Hepatocyte (in vitro differentiated cells): ENCODE measurements around the gene C1orf52. TPM values are rescaled to one million over a fixed set of nuclear protein-coding genes. Genes with fewer than 3 reads are reported as not detected.

Experiments
- DNase-seq: peaks from one replicate; pipeline ENCODE4 v3.0.0-alpha.2; 2016; ENCODE audit warnings: low spot score
- H2AFZ ChIP-seq: fragments of 200-600 bp; sonication (generic); 2 replicates; pipeline ENCODE4 v1.6.0; 2016; ENCODE audit warnings: antibody characterized with exemption, mild to moderate bottlenecking
- H3K27ac ChIP-seq: fragments of 200-600 bp; sonication (generic); 2 replicates; pipeline ENCODE4 v1.5.1; 2016; ENCODE audit warnings: mild to moderate bottlenecking
- H3K27me3 ChIP-seq: fragments of 200-600 bp; sonication (generic); 2 replicates; pipeline ENCODE4 v1.6.1; 2016
- H3K36me3 ChIP-seq: fragments of 200-600 bp; sonication (generic); replicated peaks from 2 replicates; pipeline ENCODE4 v1.5.1; 2016; ENCODE audit warnings: low read depth; ENCODE audit not compliant: insufficient read depth
- H3K4me1 ChIP-seq: fragments of 200-600 bp; sonication (generic); 2 replicates; pipeline ENCODE4 v1.5.1; 2016; ENCODE audit warnings: mild to moderate bottlenecking, moderate library complexity; ENCODE audit not compliant: insufficient read depth
- H3K4me2 ChIP-seq: fragments of 200-600 bp; sonication (generic); 2 replicates; pipeline ENCODE4 v1.6.0; 2016
- H3K4me3 ChIP-seq: fragments of 200-600 bp; sonication (generic); 2 replicates; pipeline ENCODE4 v1.5.1; 2016; ENCODE audit warnings: mild to moderate bottlenecking
- H3K79me2 ChIP-seq: fragments of 200-600 bp; sonication (generic); 2 replicates; pipeline ENCODE4 v1.6.0; 2017; ENCODE audit warnings: mild to moderate bottlenecking
- H3K9me2 ChIP-seq: fragments of 200-600 bp; sonication (generic); replicated peaks from 2 replicates; pipeline ENCODE4 v1.6.0; 2017; ENCODE audit warnings: mild to moderate bottlenecking; ENCODE audit not compliant: insufficient read depth
- H3K9me3 ChIP-seq: fragments of 200-600 bp; sonication (generic); 2 replicates; pipeline ENCODE4 v1.5.1; 2016; ENCODE audit warnings: low read depth, mild to moderate bottlenecking
- H4K20me1 ChIP-seq: fragments of 200-600 bp; sonication (generic); 2 replicates; pipeline ENCODE4 v1.6.0; 2016; ENCODE audit warnings: mild to moderate bottlenecking; ENCODE audit not compliant: insufficient read depth, poor library complexity, severe bottlenecking
- CTCF ChIP-seq: fragments of 200-600 bp; sonication (generic); IDR thresholded peaks from 2 replicates; pipeline ENCODE4 v1.5.1; 2016; ENCODE audit warnings: antibody characterized with exemption, mild to moderate bottlenecking; ENCODE audit not compliant: poor library complexity
- EZH2 ChIP-seq: fragments of 200-600 bp; sonication (generic); IDR thresholded peaks from 2 replicates; pipeline ENCODE4 v1.6.1; 2016; ENCODE audit warnings: antibody characterized with exemption, mild to moderate bottlenecking, borderline replicate concordance
- EZH2phosphoT487 ChIP-seq: fragments of 200-600 bp; sonication (generic); IDR thresholded peaks from one replicate; pipeline ENCODE4 v1.6.1; 2018; ENCODE audit warnings: antibody characterized with exemption, mild to moderate bottlenecking, low read depth, moderate library complexity; ENCODE audit not compliant: unreplicated experiment, severe bottlenecking
- WGBS: methylation state at CpG from one replicate; pipeline ENCODE4 v1.1.6; 2016; ENCODE audit warnings: low lambda C conversion rate; ENCODE audit errors: missing lambda C conversion rate; 5-methylcytosine and 5-hydroxymethylcytosine counted together
- polyA plus RNA-seq: library from polyadenylated mRNA; unstranded; fragments of >200 nt; fragmentation: Nextera tagmentation; extraction: Ambion mirVana; gene quantifications from 2 replicates; pipeline ENCODE4 v1.2.1, GENCODE V29; 2016
- total RNA-seq: library from RNA; depleted of rRNA; stranded (reverse); fragments of >200 nt; gene quantifications from 2 replicates; pipeline ENCODE4 v1.2.3, GENCODE V29; 2014

The C1orf52 gene
- total and polyA plus RNA-seq, 2 experiments from 2014 or later, result 30.1 to 41.2 TPM

- no peaks in the 10 kb centered on the region for H3K27me3 ChIP-seq
- H3K27ac ChIP-seq, result no peak overlapping the region
- TF ChIP-seq EZH2phosphoT487 (no peak), EZH2 (no peak), CTCF (no peak)
- 83% methylated on average over 2 of the region's 2 CpGs for WGBS
- no peak overlapping the region for H3K4me3 ChIP-seq
- H4K20me1 ChIP-seq, result no peaks in the 10 kb centered on the region
- H3K4me1 ChIP-seq, result peaks cover 18% of the 10 kb centered on the region
- no peaks in the 10 kb centered on the region for H3K9me2 ChIP-seq
- peaks cover 26% of the 10 kb centered on the region for H3K79me2 ChIP-seq
- no peak overlapping the region for H2AFZ ChIP-seq
- H3K36me3 ChIP-seq, result no peaks in the 10 kb centered on the region
- no peak for DNase-seq
- peak overlapping the region; percentile 76 for H3K4me2 ChIP-seq
- no peaks in the 10 kb centered on the region for H3K9me3 ChIP-seq
Measured at GRCh38 chr1:85202864-85203255, 56.6 kb downstream of the C1orf52 start.

GRCh38 chr1:85202092-85202863 is 57.2 kb downstream of the C1orf52 start:
- no peaks in the 10 kb centered on the region for H3K27me3 ChIP-seq
- H3K4me2 ChIP-seq, result peak overlapping the region; percentile 76
- no peaks in the 10 kb centered on the region for H4K20me1 ChIP-seq
- TF ChIP-seq CTCF, result no peak
- TF ChIP-seq EZH2, result no peak
- TF ChIP-seq EZH2phosphoT487, result no peak
- no peaks in the 10 kb centered on the region for H3K36me3 ChIP-seq
- peak overlapping the region; percentile 99 for H3K27ac ChIP-seq
- peak overlapping the region; percentile 92 for H3K4me3 ChIP-seq
- H3K4me1 ChIP-seq, result peaks cover 18% of the 10 kb centered on the region
- H3K9me2 ChIP-seq, result no peaks in the 10 kb centered on the region
- H3K79me2 ChIP-seq, result peaks cover 32% of the 10 kb centered on the region
- 5% methylated on average over 14 of the region's 14 CpGs for WGBS
- DNase-seq, result no peak
- no peaks in the 10 kb centered on the region for H3K9me3 ChIP-seq
- peak overlapping the region; percentile 98 for H2AFZ ChIP-seq

- WGBS, result 0% methylated on average over 20 of the region's 81 CpGs
- peaks cover 40% of the 10 kb centered on the region for H3K79me2 ChIP-seq
- peak overlapping the region; percentile 98 for H2AFZ ChIP-seq
- peak; percentile 89 for DNase-seq
- TF ChIP-seq EZH2phosphoT487 (no peak), CTCF (no peak), EZH2 (no peak)
- H3K9me2 ChIP-seq, result no peaks in the 10 kb centered on the region
- H3K9me3 ChIP-seq, result no peaks in the 10 kb centered on the region
- peak overlapping the region; percentile 92 for H3K4me3 ChIP-seq
- no peaks in the 10 kb centered on the region for H3K36me3 ChIP-seq
- peak overlapping the region; percentile 76 for H3K4me2 ChIP-seq
- peaks cover 19% of the 10 kb centered on the region for H3K4me1 ChIP-seq
- H3K27me3 ChIP-seq, result no peaks in the 10 kb centered on the region
- H4K20me1 ChIP-seq, result peaks cover under 1% of the 10 kb centered on the region
- H3K27ac ChIP-seq, result peak overlapping the region; percentile 99
Measured at GRCh38 chr1:85201340-85202091, 57.9 kb downstream of the C1orf52 start.
